NB4 (cell line): Measurements from ENCODE around the gene EEF1AKMT4.

Experiments
- POLR2A ChIP-seq: IDR thresholded peaks from 2 replicates; pipeline ENCODE4 v1.6.1; 2011; ENCODE audit warnings: mild to moderate bottlenecking; ENCODE audit not compliant: insufficient read length; ENCODE audit errors: extremely low read depth
- TF ChIP-seq, protein P1 (sequence below): IDR thresholded peaks from one replicate; pipeline ENCODE4 v1.5.1; 2012; ENCODE audit warnings: low read depth, low read length
- TF ChIP-seq, protein P2 (sequence below): IDR thresholded peaks from 2 replicates; pipeline ENCODE4 v1.6.1; 2011; ENCODE audit warnings: low read depth, low read length

DNA sequence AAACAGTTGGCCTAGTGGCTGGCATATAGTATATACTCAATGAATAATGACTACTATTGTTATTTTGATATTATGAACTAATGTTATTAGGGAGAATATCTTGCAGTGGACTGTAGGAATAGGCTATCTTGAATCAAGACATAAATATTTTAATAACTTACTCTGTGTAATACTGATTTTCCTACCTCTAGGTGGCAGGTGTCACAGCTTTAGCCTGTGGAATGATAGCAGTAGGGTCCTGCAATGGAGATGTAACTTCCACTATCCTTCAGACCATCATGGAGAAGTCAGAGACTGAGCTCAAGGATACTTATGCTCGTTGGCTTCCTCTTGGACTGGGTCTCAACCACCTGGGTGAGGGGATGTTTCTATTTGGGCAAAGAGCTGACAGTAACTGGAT lies 56.1 kb downstream of the EEF1AKMT4 start:
- TF ChIP-seq, protein P1, sequence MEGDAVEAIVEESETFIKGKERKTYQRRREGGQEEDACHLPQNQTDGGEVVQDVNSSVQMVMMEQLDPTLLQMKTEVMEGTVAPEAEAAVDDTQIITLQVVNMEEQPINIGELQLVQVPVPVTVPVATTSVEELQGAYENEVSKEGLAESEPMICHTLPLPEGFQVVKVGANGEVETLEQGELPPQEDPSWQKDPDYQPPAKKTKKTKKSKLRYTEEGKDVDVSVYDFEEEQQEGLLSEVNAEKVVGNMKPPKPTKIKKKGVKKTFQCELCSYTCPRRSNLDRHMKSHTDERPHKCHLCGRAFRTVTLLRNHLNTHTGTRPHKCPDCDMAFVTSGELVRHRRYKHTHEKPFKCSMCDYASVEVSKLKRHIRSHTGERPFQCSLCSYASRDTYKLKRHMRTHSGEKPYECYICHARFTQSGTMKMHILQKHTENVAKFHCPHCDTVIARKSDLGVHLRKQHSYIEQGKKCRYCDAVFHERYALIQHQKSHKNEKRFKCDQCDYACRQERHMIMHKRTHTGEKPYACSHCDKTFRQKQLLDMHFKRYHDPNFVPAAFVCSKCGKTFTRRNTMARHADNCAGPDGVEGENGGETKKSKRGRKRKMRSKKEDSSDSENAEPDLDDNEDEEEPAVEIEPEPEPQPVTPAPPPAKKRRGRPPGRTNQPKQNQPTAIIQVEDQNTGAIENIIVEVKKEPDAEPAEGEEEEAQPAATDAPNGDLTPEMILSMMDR, result peak; percentile 40
- TF ChIP-seq POLR2A, result no peak
- TF ChIP-seq, protein P2, sequence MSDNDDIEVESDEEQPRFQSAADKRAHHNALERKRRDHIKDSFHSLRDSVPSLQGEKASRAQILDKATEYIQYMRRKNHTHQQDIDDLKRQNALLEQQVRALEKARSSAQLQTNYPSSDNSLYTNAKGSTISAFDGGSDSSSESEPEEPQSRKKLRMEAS, result no peak
